Kidney (tissue), 14 donors: Measurements from ENCODE around the gene PTPRT. TPM values are rescaled to one million over a fixed set of nuclear protein-coding genes. Genes with fewer than 3 reads are reported as not detected.

Experiments
- DNase-seq, 5 donors: peaks; one replicate each; pipeline ENCODE4 v3.0.0-alpha.2; 2013 to 2020
- FAIRE-seq: peaks from 2 replicates; lab custom pipeline; 2012; peaks lifted over from hg19 to GRCh38; lab: Jason Lieb, UNC
- H3K27ac ChIP-seq, 2 donors: one replicate each; pipeline ENCODE4 v1.7.0; 2013; ENCODE audit warnings: low read depth in 2 of 2, low read length in 2 of 2, inconsistent platforms in 1 of 2
- H3K27me3 ChIP-seq: one replicate; pipeline ENCODE4 v1.7.1; 2013; ENCODE audit warnings: low read length, inconsistent platforms; ENCODE audit not compliant: control insufficient read depth, insufficient read depth
- H3K36me3 ChIP-seq, 3 donors: one replicate each; pipeline versions ENCODE4 v1.7.0 to v1.7.1; 2013; ENCODE audit warnings: low read length in 3 of 3, control low read depth in 1 of 3, inconsistent platforms in 1 of 3; ENCODE audit not compliant: insufficient read depth in 3 of 3, control insufficient read depth in 2 of 3
- H3K4me1 ChIP-seq, 3 donors: one replicate each; pipeline versions ENCODE4 v1.7.0 to v1.7.1; 2013; ENCODE audit warnings: low read length in 3 of 3, inconsistent platforms in 1 of 3, low read depth in 1 of 3; ENCODE audit not compliant: control insufficient read depth in 2 of 3, insufficient read depth in 2 of 3
- H3K4me3 ChIP-seq, 3 donors: one replicate each; pipeline versions ENCODE4 v1.7.0 to v1.8.1; 2013; ENCODE audit warnings: low read length in 3 of 3, control low read depth in 1 of 3, inconsistent platforms in 1 of 3
- H3K9ac ChIP-seq, 3 donors: one replicate each; pipeline versions ENCODE4 v1.7.0 to v1.7.1; 2013; ENCODE audit warnings: low read length in 3 of 3, control low read depth in 1 of 3, inconsistent platforms in 1 of 3
- H3K9me3 ChIP-seq, 3 donors: one replicate each; pipeline versions ENCODE4 v1.7.0 to v1.7.1; 2013; ENCODE audit warnings: low read length in 3 of 3, control low read depth in 1 of 3, inconsistent platforms in 1 of 3; ENCODE audit not compliant: control insufficient read depth in 2 of 3, insufficient read depth in 1 of 3
- intact Hi-C: fragments of 100-400 bp; cut with DNase I; formaldehyde crosslinking; loops from one replicate; pipeline ENCODE4 v1.11.1; 2022
- polyA plus RNA-seq: library from polyadenylated mRNA; stranded (reverse); fragments of 350-450 nt; fragmentation: Illumina TruSeq; extraction: RNeasy Lipid Tissue Mini Kit (QIAGEN cat#74804); gene quantifications from one replicate; pipeline ENCODE4 v1.2.3, GENCODE V29; 2014; ENCODE audit warnings: low read depth, low replicate concordance; ENCODE audit not compliant: insufficient read depth
- total RNA-seq: library from RNA; stranded (reverse); fragmentation: NEBNext Ultra II Directional; extraction: Animal tissue kit (Norgen Biotek cat#: 25700); gene quantifications from one replicate; pipeline ENCODE4 v1.2.1, GENCODE V29; 2021
- TF ChIP-seq, protein P1 (sequence below): IDR thresholded peaks from 3 replicates; pipeline ENCODE4 v1.5.1; 2012; ENCODE audit warnings: mild to moderate bottlenecking, moderate library complexity, borderline replicate concordance; ENCODE audit not compliant: insufficient read depth; ENCODE audit errors: extremely low read depth
- donor health status: control.
- donor health status: control.
- donor health status: control.
- donor health status: control.
- donor health status: control.
- donor health status: DM: yes; HTN: yes; CAD: no.
- donor health status: Normal renal cell carcinoma (clear cell type).

Gene PTPRT
- total and polyA plus RNA-seq, 2 donors from 2014 or later: 0.60 TPM; not detected in 1

GRCh38 chr20:42852691-42853090 lies 337.0 kb downstream of the PTPRT start:
- Histone ChIP-seq H3K36me3 (no peaks in the 10 kb centered on the region), H3K9me3 (no peaks in the 10 kb centered on the region), H3K27me3 (no peaks in the 10 kb centered on the region), H3K27ac (no peak overlapping the region), H3K4me3 (no peak overlapping the region), H3K4me1 (no peaks in the 10 kb centered on the region), H3K9ac (no peak overlapping the region)
- DNase-seq (no peak), FAIRE-seq (no peak)
- intact Hi-C loops: no loop called here
- TF ChIP-seq, protein P1, sequence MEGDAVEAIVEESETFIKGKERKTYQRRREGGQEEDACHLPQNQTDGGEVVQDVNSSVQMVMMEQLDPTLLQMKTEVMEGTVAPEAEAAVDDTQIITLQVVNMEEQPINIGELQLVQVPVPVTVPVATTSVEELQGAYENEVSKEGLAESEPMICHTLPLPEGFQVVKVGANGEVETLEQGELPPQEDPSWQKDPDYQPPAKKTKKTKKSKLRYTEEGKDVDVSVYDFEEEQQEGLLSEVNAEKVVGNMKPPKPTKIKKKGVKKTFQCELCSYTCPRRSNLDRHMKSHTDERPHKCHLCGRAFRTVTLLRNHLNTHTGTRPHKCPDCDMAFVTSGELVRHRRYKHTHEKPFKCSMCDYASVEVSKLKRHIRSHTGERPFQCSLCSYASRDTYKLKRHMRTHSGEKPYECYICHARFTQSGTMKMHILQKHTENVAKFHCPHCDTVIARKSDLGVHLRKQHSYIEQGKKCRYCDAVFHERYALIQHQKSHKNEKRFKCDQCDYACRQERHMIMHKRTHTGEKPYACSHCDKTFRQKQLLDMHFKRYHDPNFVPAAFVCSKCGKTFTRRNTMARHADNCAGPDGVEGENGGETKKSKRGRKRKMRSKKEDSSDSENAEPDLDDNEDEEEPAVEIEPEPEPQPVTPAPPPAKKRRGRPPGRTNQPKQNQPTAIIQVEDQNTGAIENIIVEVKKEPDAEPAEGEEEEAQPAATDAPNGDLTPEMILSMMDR: no peak

DNA sequence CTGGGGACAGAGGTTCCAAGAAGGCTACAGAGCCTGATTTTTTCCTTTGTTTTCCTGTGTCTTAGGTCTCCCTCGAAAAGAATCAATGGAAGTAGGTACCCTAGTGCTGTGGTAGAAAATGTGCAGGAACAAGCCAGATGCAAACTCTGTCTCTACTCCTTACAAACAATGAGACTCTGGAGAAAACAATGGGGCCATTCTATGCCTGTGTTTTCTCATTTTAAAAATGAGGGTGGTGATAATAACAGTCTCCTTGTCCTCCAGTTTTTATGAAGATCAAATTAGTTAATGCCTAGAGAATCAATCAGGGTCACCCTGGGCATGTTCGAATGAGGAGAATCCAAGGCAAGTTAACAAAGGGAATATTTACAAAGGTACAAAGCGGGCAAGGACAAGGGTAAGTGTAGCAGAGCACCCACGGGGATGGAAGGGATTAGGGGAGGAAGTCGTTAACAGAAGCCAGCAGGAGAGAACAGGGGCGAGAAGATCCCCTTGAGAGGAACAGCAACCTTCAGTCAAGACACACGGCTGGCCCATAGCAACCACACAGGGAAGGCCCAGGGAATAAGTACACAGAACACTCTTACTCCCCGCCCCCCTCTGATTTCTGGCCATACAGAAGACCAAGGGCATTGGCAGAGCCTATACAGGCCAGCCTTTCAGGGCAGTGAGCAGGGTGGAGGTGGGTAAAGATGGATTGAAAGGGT lies 342.8 kb downstream of the PTPRT start:
- no peak overlapping the region for H3K27ac ChIP-seq
- no peaks in the 10 kb centered on the region for H3K36me3 ChIP-seq
- H3K4me1 ChIP-seq: no peaks in the 10 kb centered on the region
- H3K27me3 ChIP-seq: no peaks in the 10 kb centered on the region
- no peak for DNase-seq
- TF ChIP-seq, protein P1: no peak
- no peak for FAIRE-seq
- H3K9me3 ChIP-seq: no peaks in the 10 kb centered on the region
- intact Hi-C loops: no loop called here
- no peak overlapping the region for H3K9ac ChIP-seq
- H3K4me3 ChIP-seq: no peak overlapping the region

DNA sequence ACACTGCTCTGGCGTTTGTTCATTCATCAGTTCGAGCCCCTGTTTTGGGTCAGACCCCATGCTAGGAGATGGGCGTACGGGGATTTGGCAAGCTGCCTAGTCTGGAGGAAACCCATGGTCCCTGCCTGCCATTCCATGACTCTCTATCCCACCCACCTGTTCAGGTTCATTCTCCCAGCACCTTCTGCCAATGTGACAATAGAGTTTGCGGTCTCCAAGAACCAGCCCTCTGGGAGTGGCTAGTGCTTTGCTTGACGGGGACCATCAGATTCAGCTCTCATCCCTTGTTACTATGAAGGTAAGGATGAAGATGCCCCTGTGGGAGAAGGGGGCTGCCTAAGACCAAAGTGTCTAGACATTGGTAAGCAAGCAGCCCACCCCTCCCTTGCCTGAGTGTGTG lies 345.0 kb downstream of the PTPRT start:
- H3K9me3 ChIP-seq: no peaks in the 10 kb centered on the region
- no peak overlapping the region for H3K4me3 ChIP-seq
- TF ChIP-seq, protein P1: no peak
- no peaks in the 10 kb centered on the region for H3K36me3 ChIP-seq
- no peaks in the 10 kb centered on the region for H3K4me1 ChIP-seq
- intact Hi-C loops: no loop called here
- FAIRE-seq: no peak
- no peak for DNase-seq
- H3K27me3 ChIP-seq: no peaks in the 10 kb centered on the region
- no peak overlapping the region for H3K9ac ChIP-seq
- no peak overlapping the region for H3K27ac ChIP-seq
